Measurements from ENCODE around the gene DPF1.

Gene DPF1

DNA sequence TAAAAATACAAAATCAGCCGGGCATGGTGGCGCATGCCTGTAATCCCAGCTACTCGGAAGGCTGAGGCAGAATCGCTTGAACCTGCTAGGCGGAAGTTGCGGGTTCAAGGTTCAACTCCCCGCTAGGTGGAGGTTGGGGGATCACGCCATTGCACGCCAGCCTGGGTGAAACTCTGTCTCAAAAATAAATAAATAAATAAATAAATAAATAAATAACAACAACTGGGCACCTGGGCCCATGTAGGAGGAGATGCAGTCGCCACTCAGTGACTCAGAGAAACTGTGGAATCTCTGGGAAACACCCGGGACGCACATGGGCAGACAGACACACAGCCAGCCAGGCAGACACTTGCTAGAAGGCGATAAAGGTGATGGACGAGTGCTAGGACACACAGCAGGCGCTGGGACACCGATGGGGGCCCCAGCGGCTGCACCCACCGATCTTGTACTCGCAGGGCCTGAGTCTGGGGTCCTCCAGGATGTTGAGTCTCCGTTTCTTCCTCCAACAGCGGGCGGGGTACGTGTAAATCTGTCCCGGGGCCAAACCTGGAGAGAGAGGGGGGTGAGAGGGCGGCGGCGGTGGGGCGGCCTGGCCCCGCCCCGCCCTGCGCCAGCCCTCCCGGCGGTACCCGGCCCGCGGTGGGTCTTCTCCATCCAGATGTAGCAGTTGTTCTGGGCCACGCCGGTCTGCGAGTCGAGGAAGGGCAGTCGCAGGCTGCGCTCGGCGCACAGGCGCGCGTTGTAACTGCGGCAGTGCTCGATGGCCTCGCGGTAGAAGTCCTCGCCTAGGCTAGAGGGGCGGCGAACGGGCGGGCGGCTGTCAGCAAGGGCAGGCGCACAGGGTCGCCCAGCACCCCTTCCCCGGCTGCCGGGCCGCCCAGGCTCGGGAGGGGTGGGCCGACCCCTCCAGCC is 1.8 kb downstream of the DPF1 start:
- no peak for TF ChIP-seq CSDC2 (CRISPR knock-in tag; IDR thresholded peaks at IDR 0.05)
- TF ChIP-seq ZNF70 (CRISPR knock-in tag; IDR thresholded peaks at IDR 0.05), result no peak
- no peak for TF ChIP-seq ZFP30 (CRISPR knock-in tag; IDR thresholded peaks at IDR 0.05)
- no peak for TF ChIP-seq BACH2 (CRISPR knock-in tag; IDR thresholded peaks at IDR 0.05; ENCODE audit: borderline replicate concordance)
- no peak for TF ChIP-seq ZNF8 (CRISPR knock-in tag; IDR thresholded peaks at IDR 0.05)
- no peak for TF ChIP-seq OSR1 (CRISPR knock-in tag; IDR thresholded peaks at IDR 0.05)
- no peak for ATAC-seq

DNA sequence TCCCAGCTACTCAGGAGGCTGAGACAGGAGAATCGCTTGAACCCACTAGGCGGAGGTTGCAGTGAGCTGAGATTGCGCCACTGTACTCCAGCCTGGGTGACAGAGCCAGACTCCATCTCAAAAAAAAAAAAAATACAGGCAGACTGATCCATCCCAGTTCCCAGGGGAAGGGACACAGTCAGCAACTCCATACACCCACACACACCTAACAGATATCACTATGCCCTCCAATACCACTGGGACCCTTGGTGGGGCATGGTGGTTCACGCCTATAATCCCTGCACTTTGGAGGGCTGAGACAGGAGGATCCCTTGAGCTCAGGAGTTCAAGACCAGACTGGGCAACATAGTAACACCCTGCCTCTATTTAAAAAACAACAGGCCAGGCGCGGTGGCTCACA is 2.6 kb downstream of the DPF1 start:
- TF ChIP-seq, protein P1, sequence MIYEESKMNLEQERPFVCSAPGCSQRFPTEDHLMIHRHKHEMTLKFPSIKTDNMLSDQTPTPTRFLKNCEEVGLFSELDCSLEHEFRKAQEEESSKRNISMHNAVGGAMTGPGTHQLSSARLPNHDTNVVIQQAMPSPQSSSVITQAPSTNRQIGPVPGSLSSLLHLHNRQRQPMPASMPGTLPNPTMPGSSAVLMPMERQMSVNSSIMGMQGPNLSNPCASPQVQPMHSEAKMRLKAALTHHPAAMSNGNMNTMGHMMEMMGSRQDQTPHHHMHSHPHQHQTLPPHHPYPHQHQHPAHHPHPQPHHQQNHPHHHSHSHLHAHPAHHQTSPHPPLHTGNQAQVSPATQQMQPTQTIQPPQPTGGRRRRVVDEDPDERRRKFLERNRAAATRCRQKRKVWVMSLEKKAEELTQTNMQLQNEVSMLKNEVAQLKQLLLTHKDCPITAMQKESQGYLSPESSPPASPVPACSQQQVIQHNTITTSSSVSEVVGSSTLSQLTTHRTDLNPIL (CRISPR knock-in tag; IDR thresholded peaks at IDR 0.05; ENCODE audit: low read depth), result no peak
- ATAC-seq, result no peak

DNA sequence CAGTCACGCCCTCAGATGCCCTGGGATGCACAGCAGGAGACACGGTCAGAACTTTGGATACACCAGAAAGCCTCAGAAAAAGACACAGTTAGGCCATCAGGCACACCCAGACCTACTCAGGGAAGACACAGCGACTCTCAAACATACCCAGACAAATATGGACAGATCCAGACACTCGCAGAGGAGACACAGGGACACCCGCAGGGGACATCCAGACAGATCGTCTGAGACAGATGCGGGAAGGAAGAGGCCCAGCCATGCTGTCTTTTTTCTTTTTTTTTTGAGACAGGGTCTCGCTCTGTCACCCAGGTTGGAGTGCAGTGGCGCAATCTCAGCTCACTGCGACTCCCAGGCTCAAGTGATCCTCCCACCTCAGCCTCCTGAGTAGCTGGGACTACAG is 4.8 kb downstream of the DPF1 start:
- no peak for TF ChIP-seq ESRRG (CRISPR knock-in tag; IDR thresholded peaks at IDR 0.05)
- ATAC-seq, result no peak

DNA sequence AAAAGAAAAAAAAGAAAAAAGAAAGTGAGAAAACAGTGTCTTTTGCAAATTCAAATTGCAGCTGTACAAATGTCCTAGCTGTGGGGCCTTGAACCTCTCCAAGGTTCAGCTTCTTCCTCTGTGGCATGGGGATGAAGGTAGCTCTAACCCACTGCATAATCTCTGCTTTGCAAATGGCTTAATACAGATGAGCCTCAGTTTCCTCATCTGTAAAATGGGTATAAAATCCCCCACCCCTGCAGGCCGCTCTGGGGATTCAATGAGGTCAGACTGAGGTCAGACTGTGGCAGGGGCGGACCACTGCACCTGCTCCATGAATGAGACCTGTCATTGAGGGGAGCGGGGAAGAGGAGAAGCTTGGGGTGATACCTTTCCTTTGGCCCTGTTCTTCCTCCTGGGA is 5.8 kb downstream of the DPF1 start:
- TF ChIP-seq ZNF8 (CRISPR knock-in tag; IDR thresholded peaks at IDR 0.05), result no peak
- TF ChIP-seq RARB (CRISPR knock-in tag; IDR thresholded peaks at IDR 0.05), result no peak
- TF ChIP-seq, protein P2, sequence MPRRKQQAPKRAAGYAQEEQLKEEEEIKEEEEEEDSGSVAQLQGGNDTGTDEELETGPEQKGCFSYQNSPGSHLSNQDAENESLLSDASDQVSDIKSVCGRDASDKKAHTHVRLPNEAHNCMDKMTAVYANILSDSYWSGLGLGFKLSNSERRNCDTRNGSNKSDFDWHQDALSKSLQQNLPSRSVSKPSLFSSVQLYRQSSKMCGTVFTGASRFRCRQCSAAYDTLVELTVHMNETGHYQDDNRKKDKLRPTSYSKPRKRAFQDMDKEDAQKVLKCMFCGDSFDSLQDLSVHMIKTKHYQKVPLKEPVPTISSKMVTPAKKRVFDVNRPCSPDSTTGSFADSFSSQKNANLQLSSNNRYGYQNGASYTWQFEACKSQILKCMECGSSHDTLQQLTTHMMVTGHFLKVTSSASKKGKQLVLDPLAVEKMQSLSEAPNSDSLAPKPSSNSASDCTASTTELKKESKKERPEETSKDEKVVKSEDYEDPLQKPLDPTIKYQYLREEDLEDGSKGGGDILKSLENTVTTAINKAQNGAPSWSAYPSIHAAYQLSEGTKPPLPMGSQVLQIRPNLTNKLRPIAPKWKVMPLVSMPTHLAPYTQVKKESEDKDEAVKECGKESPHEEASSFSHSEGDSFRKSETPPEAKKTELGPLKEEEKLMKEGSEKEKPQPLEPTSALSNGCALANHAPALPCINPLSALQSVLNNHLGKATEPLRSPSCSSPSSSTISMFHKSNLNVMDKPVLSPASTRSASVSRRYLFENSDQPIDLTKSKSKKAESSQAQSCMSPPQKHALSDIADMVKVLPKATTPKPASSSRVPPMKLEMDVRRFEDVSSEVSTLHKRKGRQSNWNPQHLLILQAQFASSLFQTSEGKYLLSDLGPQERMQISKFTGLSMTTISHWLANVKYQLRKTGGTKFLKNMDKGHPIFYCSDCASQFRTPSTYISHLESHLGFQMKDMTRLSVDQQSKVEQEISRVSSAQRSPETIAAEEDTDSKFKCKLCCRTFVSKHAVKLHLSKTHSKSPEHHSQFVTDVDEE (CRISPR knock-in tag; IDR thresholded peaks at IDR 0.05), result no peak
- TF ChIP-seq ARNTL (CRISPR knock-in tag; IDR thresholded peaks at IDR 0.05; ENCODE audit: borderline replicate concordance, low read depth), result no peak
- no peak for TF ChIP-seq TOX (CRISPR knock-in tag; IDR thresholded peaks at IDR 0.05; ENCODE audit: borderline replicate concordance)
- no peak for TF ChIP-seq GLIS3 (CRISPR knock-in tag; IDR thresholded peaks at IDR 0.05)
- TF ChIP-seq ZC3H10 (CRISPR knock-in tag; IDR thresholded peaks at IDR 0.05), result no peak
- no peak for TF ChIP-seq TCF4 (CRISPR knock-in tag; IDR thresholded peaks at IDR 0.05; ENCODE audit: borderline replicate concordance)
- TF ChIP-seq, protein P3, sequence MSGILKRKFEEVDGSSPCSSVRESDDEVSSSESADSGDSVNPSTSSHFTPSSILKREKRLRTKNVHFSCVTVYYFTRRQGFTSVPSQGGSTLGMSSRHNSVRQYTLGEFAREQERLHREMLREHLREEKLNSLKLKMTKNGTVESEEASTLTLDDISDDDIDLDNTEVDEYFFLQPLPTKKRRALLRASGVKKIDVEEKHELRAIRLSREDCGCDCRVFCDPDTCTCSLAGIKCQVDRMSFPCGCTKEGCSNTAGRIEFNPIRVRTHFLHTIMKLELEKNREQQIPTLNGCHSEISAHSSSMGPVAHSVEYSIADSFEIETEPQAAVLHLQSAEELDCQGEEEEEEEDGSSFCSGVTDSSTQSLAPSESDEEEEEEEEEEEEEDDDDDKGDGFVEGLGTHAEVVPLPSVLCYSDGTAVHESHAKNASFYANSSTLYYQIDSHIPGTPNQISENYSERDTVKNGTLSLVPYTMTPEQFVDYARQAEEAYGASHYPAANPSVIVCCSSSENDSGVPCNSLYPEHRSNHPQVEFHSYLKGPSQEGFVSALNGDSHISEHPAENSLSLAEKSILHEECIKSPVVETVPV (CRISPR knock-in tag; IDR thresholded peaks at IDR 0.05), result no peak
- no peak for TF ChIP-seq PPARA (CRISPR knock-in tag; IDR thresholded peaks at IDR 0.05; ENCODE audit: borderline replicate concordance)
- no peak for TF ChIP-seq ESRRG (CRISPR knock-in tag; IDR thresholded peaks at IDR 0.05)
- TF ChIP-seq, protein P4, sequence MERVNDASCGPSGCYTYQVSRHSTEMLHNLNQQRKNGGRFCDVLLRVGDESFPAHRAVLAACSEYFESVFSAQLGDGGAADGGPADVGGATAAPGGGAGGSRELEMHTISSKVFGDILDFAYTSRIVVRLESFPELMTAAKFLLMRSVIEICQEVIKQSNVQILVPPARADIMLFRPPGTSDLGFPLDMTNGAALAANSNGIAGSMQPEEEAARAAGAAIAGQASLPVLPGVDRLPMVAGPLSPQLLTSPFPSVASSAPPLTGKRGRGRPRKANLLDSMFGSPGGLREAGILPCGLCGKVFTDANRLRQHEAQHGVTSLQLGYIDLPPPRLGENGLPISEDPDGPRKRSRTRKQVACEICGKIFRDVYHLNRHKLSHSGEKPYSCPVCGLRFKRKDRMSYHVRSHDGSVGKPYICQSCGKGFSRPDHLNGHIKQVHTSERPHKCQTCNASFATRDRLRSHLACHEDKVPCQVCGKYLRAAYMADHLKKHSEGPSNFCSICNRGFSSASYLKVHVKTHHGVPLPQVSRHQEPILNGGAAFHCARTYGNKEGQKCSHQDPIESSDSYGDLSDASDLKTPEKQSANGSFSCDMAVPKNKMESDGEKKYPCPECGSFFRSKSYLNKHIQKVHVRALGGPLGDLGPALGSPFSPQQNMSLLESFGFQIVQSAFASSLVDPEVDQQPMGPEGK (CRISPR knock-in tag; IDR thresholded peaks at IDR 0.05; ENCODE audit: borderline replicate concordance), result no peak
- ATAC-seq, result no peak
